ENCODE results near the gene NFKBIE.
"Not testable (repeated sequence)": the region's sequence is repeated elsewhere in the genome, so short reads cannot be mapped to it uniquely, and the experiment has no call there.

NFKBIE gene, protein sequence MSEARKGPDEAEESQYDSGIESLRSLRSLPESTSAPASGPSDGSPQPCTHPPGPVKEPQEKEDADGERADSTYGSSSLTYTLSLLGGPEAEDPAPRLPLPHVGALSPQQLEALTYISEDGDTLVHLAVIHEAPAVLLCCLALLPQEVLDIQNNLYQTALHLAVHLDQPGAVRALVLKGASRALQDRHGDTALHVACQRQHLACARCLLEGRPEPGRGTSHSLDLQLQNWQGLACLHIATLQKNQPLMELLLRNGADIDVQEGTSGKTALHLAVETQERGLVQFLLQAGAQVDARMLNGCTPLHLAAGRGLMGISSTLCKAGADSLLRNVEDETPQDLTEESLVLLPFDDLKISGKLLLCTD

GRCh38 chr6:44265007-44265721, at the start of gene NFKBIE:
NFKBIE (minus strand) TSS chr6:44265551; CDS start chr6:44265346, 205 bp downstream.
- peak; percentile 88 for DNase-seq

DNA sequence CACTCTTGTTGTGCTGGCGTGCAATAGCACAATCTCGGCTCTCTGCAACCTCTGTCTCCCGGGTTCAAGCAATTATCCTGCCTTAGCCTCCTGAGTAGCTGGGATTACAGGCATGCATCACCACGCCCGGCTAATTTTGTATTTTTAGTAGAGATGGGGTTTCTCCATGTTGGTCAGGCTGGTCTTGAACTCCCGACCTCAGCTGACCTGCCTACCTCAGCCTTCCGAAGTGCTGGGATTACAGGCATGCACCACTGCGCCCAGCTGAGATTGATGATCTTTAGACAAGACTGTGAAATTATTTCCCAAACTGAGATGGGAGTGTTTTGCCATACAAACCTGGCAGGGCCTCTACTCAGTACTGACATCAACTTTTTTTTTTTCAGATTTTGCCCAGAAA, 49.3 kb upstream of the NFKBIE start:
- not testable (repeated sequence) for DNase-seq

- DNase-seq = peak; percentile 77
These were observed 47.8 kb upstream of the NFKBIE start, which contains the start of gene AARS2 for GRCh38 chr6:44312901-44313788. AARS2 (minus strand) TSS chr6:44313347; CDS start chr6:44313323, 24 bp downstream.

- DNase-seq = no peak
These were observed 46.4 kb upstream of the NFKBIE start for GRCh38 chr6:44311767-44312166.

DNA sequence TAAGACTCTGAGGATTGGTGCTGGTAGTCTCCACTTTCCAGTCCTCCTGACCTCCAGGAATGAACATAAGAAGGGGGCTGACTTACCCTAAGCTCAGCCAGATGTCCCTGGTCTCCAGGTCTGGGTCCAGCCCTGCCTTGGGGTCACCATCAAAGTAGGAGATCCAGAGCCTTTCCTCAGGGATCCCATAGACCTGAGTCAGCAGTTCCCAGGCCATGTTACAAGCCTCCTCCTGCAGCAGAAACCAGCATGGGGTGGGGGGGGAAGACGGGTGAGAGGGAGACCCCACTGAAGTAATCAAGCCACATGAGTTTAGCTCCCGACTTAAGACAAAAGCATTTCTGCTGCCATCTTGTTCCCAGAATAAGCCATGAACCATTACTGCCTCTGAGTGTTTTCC, 46.0 kb upstream of the NFKBIE start:
- no peak for DNase-seq

GRCh38 chr6:44310241-44310640, 44.9 kb upstream of the NFKBIE start:
- DNase-seq = no peak

DNA sequence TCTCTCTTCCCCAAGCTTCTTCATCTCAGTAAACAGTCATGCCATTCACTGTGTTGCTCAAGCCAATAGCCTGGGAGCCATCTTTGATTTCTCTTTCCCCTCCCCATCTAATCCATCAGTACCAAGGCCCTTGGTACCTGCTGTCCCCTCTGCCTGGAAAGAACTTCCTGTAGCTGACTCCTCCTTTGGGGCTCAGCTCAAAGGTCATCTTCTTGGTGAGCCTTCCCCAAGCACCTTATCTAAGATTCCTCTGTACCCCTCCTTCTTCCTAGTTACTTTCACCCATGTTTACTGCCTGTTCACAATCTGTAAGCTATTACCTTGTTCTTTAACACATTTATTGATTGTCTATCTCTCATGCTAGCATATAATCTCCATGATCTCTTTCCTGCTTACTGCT, 44.3 kb upstream of the NFKBIE start:
- no peak for DNase-seq

DNA sequence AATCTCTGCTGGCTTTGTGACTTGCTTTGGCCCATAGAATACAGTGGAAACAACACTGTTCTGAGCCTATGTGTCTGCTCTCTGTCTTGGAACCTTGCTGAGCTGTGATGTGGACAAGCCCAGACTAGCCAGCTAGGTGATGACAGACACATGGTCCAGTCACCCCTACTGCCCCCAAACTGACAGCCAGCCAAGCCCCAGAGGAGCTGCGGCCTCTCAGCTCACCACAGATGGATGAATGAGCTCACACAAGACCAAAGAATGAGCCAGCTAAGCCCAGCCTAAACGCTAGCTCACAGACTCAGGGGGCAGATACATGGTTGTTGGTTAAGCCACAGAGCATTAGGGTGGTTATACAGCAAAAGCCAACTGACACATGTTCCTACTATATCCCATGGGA, 43.7 kb upstream of the NFKBIE start:
- DNase-seq = no peak

DNA sequence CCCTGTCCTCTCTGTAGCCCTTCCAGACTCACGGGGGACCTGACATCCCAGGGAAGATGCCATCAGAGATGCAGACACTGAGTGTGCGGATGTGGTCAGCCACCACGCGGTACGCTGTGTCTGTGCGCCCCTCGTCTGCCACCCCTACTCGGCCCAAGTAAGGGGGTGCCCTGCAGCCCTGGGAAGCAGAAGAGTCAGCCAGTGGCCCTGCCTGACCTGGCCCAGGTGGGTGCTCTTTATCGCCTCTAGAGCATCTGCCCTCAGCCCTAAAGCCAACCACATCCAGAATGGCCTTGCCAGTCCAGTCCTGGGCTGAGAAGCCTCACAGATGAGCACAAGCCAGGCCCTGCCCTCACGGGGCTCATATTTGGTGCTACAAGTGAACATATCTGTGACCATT, 41.9 kb upstream of the NFKBIE start:
- DNase-seq = no peak

DNA sequence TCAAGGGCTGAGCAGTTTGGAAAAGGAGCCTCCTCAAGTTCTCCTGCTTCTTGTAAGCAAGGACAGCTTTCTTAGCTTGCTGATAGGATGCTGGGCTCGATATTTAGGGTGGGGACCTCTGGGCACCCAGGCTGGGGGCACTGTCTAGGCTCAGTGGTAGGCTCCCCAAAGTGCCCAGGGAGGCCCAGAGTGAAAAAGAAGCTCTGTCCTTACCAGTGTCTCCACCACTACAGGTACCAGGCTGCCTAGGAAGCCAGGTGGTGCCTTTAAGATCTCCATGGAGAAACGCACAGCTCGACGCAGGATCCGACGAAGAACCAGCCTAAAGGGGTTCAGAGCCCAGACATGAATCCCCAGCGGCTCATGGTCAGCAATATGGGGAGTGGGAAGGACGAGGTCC, 41.4 kb upstream of the NFKBIE start:
- no peak for DNase-seq

DNA sequence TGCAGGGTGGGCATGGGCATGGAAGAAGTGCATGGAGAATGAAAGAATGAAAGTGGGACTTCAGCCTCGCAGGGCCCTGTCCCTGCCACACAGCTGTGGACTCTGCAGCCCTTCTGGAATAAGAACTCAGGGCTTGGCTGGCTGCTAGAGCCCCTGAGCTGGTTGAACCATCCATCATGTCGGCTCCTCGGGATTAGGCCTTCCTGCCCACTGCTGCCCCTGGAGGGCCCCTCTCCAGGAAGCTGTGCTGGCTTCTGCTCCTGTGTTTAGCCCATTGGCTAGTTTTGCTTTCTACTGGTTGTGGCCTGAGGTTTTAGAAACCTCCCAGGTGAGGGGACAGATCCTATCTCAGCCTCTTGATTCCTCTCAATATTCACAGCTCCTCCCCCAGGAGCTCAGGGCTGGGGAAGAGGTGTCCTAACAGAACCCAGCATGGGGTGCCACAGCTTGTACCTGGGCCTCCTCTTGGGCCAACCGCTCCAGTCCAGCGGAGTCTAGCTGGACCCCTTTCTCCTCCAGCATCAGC, 39.9 kb upstream of the NFKBIE start:
- no peak for DNase-seq

DNA sequence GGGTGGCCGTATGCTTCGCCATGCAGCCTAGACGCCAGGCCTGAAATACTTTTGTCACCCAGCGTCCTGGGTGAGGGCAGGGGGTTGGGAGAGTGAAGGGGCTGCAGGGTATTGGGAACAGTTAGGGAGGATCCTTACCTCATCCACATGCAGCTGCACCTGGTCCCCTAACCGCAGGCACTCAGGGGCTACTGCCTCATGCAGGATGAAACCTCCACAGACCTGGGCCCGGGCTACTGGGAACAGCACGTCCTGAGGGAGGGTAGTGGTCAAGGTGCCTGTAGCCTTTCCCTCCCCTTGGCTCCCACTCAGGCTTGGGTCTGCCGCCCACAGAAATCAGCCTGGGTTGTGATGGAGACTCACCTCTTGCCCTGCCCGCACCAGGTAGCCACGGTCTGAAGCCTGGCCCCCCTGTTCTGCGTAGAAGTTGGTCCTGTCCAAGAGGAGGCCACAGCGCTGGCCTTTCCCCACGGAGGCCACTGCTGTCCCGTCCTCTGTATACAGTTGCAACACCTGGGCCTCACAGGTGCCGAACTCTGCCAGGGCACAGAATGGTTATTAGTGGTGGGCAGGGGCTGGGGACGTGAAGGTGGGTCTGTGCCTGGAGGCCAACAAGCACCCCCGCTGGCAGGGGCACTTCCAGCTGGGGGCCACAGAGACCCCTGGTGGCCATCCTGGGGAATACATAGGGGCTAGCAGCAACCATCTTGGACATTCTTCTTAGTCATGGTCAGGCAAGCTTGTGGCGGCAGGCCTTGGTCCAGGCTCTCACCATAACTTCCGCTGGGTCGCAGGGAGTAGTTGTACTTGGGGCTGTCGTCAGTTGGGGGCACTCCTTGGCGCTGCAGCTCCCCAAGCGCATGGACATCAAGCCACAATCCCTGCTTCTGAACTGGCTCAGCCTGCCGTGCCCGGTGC, 39.2 kb upstream of the NFKBIE start:
- DNase-seq = peak; percentile 19

DNA sequence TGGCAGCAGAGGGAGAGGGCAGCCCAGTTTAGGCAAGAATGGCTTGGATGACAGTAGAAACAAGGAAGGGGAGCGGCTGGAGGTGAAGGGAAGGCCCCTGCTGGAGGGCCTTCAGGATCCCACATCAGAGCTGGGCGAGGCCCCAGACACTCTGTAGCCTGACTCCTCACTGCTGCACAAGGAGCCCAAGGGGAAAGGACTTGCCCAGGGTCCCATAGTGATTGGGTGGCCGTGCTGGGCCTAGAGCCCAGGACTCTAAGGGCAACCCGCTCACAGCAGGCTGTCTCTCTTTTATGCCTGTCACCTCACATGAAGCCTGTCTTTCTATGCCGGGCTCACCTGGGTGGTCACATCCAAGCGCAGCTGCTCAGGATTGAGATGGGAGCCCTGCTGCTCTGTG, 38.5 kb upstream of the NFKBIE start:
- no peak for DNase-seq

DNA sequence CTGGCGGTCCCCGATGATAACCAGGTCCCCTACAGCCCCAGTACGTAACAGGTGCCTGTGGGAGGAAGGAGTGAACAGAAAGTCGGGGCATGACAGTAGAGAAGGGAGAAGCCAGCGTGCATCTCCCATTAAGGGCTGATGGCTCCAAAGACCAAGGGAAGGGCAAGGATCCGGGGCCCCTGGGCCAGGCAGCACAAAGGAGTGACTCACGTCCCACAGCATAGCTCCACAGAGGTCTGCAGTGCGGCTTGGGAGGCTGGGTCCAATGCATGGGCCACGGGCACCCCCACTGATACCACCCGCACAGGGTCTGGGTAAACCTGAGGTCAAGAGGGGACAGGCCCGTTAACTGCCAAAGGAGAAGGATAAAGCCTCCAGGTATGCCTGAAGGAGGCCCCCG, 37.5 kb upstream of the NFKBIE start:
- DNase-seq = no peak

DNA sequence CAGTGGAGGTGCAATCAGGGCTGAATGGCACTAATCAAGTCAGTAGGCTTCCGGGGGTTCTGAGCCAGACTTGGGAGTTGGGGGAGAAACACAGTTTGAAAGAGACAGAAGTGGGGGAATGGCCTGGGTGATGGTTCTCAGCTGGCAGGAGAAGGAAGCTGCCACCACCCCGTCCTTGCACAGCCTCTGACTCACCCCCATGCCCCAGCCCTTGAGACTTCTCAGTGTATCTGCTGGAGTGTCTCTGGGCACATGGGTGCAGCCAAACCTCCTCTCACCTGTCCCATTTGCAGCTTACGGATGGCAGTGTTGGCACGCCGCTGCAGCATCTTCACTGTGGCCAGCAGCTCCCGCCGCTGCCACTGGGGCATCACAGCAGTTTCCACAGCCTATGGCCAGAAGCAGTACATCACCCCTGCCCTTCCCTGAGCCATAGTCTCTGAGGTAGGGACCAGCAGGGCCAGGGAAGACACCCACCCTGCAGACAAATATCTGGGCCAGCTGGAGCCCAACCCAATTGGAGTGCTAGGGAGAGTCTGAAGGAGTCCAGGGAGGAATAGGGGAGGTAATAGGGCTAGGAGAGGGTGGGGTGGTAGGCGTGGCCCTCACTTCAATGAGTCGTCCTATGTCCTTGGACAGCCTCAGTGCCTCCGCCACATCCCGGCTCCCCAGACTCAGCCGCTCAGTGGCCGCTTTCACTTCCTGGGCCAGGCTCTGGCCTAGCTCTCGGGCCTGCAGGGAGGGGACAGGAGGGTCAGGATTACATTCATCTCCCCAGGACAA, 36.6 kb upstream of the NFKBIE start:
- no peak for DNase-seq

DNA sequence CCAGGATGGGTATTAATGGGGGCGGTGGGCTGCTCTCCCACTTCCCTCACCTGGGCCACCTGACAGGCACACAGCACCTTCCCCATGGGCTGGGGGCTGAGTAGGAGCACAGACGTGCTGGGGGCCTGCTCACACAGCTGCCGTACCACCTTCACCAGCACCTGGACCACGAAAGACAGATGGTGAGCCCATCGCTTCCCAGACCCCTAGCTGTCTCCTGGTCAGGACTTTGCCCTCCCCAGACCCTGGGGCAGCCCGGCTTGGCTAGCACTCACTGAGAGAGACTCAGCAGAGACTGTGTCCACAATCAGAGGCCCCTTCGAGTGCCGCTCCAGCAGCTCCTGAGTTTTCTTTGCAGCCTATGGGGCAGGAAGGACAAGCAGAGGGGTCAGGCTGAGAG, 35.8 kb upstream of the NFKBIE start:
- DNase-seq = no peak

- DNase-seq = no peak
These were observed 35.0 kb upstream of the NFKBIE start for GRCh38 chr6:44300292-44300823.

GRCh38 chr6:44298864-44299263, 33.5 kb upstream of the NFKBIE start:
- no peak for DNase-seq

DNA sequence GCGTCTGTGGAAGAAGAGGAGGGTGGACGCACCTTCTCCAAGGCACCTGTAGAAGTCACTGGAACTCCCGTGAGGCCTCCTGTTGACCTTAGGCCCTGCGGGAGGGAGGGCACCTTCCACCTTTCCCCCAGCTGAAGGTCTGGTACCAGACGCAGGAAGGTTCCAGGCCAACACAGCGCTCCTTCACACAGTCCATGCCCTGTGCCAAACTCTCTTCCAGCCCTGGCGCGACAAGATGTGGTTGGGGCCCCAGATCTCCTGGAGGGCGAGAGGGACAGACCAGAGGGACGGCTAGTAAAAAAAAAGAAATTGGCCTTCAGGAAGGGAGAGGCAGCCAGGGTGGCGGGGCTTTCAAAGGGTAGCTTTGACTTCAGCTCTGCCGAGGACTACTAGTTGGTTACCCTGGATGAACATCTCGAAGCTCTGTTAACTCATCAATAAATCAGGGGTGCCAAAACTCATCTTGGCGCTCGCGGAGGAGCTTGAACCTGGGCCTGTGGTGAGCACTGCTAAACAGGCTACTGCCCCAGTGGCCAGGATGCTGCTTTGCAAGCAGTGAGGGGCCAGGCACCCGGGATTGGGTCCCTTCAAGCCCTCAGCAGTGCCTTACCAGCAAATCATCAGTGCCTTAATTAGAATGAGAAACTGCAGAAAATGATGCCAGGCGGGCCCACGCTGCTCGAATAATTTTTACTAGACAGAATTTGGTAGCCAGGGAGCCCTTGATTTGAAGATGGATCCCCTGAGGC, 32.9 kb upstream of the NFKBIE start:
- DNase-seq = no peak
